ENCODE measurements around the gene TRIP6. TPM values are rescaled to one million over a fixed set of nuclear protein-coding genes. Genes with fewer than 3 reads are reported as not detected.

TRIP6 gene, protein sequence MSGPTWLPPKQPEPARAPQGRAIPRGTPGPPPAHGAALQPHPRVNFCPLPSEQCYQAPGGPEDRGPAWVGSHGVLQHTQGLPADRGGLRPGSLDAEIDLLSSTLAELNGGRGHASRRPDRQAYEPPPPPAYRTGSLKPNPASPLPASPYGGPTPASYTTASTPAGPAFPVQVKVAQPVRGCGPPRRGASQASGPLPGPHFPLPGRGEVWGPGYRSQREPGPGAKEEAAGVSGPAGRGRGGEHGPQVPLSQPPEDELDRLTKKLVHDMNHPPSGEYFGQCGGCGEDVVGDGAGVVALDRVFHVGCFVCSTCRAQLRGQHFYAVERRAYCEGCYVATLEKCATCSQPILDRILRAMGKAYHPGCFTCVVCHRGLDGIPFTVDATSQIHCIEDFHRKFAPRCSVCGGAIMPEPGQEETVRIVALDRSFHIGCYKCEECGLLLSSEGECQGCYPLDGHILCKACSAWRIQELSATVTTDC
- total RNA-seq: 1 to 10 TPM; 8.5 to 9.8 TPM
- total RNA-seq: 6.3 to 9.7 reads per million in 2 donors

DNA sequence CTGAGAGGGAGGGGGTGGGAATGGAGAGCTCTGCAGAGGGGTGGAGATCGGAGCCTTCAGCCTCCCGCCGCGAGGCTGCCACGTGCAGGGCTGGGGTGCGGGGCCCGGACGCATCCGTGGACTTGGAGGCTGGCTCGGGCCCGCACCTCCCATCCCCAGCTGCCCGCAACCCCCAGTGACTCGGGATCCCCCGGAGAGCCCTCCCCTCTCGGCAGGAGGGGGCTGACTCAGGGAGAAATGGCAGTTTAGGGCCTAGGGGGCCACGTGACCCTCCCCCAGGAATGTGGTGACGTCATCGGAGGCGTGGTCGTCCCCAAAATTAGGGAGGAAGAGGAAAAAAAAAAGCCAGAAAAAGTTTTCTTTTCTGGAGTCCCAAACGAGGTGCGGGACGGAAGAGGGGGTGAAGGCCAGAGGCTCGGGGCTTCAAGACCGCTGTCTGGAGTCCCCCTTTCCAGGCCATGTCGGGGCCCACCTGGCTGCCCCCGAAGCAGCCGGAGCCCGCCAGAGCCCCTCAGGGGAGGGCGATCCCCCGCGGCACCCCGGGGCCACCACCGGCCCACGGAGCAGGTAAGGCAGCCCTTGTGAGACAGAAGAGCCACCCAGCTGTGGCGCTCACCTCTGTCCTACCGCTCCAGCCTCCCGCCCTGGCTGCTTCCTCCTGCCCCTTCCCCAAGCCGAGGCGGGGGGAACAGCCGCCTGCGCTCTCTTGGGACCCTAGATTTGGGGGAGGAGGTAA, at the start of gene TRIP6:
TSS of gene TRIP6 (plus strand) at position 348 of the 736 bp plus-strand sequence. CDS start at position 459, 111 bp downstream.
- no peaks in the 10 kb centered on the region for H3K27me3 Mint-ChIP-seq
- H3K4me3 Mint-ChIP-seq: peak within 1 kb of the TSS; percentile 86
- ATAC-seq: peak; percentile 63
- H3K36me3 Mint-ChIP-seq (ENCODE audit: low read depth): peaks cover 4% of the 10 kb centered on the region
- DNase-seq: peak in 2 of 3 donors; percentile 29 to 40
- peaks cover 7% of the 10 kb centered on the region for H3K4me1 Mint-ChIP-seq
- peak within 1 kb of the TSS; percentile 89 for H3K27ac Mint-ChIP-seq
- H3K9me3 ChIP-seq (ENCODE audit: control insufficient read depth, low read length, poor library complexity, severe bottlenecking): no peaks in the 10 kb centered on the region

DNA sequence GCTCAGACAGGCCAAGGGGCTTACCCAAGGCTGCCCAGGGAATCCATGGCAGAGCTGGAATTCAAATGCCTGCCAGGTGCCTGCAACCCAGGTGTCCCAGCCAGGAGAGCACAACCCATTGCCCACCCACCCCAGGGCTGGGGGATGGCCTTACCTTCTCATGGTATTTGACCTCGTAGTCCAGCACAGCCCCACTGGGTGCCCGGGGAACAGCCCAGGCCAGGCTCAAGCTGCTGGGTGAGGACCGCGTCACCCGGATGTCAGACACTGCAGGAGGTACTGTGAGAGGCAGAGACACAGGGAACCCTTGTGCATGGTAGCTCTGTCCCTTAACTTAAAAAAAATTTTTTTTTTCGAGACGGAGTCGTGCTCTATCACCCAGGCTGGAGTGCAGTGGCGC, 48.8 kb upstream of the TRIP6 start:
- Mint-ChIP-seq H3K27ac (no peak overlapping the region), H3K4me3 (no peak overlapping the region), H3K36me3 (ENCODE audit: low read depth) (peaks cover 2% of the 10 kb centered on the region), H3K27me3 (no peaks in the 10 kb centered on the region), H3K4me1 (no peaks in the 10 kb centered on the region)
- ATAC-seq (no peak), DNase-seq (no peak)
- no peaks in the 10 kb centered on the region for H3K9me3 ChIP-seq (ENCODE audit: control insufficient read depth, low read length, poor library complexity, severe bottlenecking)

DNA sequence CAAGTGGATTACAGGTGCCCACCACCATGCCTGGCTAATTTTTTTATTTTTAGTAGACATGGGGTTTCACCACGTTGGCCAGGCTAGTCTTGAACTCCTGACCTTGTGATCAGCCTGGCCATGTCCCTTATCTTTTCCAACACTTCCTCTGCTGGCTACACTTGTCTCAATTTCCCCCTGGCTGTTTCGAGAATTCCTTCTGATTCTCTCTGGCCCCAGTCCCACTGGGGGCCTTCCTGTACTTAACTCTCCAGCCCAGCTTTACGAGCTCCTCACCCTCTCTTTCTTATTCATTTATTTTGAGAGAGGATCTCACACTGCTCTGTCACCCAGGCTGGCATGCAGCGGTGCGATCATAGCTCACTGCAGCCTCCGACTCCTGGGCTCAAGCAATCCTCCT, 48.4 kb upstream of the TRIP6 start:
- no peaks in the 10 kb centered on the region for H3K9me3 ChIP-seq (ENCODE audit: control insufficient read depth, low read length, poor library complexity, severe bottlenecking)
- no peak overlapping the region for H3K27ac Mint-ChIP-seq
- H3K27me3 Mint-ChIP-seq: peaks cover 4% of the 10 kb centered on the region
- DNase-seq (no peak), ATAC-seq (no peak)
- H3K4me1 Mint-ChIP-seq: no peaks in the 10 kb centered on the region
- no peak overlapping the region for H3K4me3 Mint-ChIP-seq
- H3K36me3 Mint-ChIP-seq (ENCODE audit: low read depth): peaks cover 2% of the 10 kb centered on the region

DNA sequence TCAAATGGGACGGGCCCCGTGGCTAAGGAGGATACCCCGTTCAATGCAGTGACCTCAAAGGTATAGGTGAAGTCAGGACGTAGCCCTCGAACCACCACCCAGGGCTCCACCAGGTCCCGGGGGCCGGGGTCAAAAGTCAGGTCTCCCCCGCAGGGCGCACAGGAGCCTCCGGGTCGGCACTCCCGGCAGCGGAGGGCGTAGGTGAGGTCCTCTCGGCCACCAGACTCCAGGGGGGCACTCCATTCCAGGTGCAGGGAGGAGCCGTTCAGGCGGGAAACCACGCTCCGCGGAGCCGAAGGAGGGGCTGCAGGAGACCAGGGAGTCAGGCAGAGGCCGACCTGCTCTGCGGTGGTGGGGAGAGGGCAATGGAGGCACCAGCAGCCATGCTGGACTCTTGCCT, 47.6 kb upstream of the TRIP6 start:
- Mint-ChIP-seq H3K4me3 (no peak overlapping the region), H3K36me3 (ENCODE audit: low read depth) (peaks cover 2% of the 10 kb centered on the region), H3K27ac (no peak overlapping the region), H3K27me3 (peaks cover 11% of the 10 kb centered on the region), H3K4me1 (no peaks in the 10 kb centered on the region)
- no peaks in the 10 kb centered on the region for H3K9me3 ChIP-seq (ENCODE audit: control insufficient read depth, low read length, poor library complexity, severe bottlenecking)
- DNase-seq (no peak), ATAC-seq (no peak)

DNA sequence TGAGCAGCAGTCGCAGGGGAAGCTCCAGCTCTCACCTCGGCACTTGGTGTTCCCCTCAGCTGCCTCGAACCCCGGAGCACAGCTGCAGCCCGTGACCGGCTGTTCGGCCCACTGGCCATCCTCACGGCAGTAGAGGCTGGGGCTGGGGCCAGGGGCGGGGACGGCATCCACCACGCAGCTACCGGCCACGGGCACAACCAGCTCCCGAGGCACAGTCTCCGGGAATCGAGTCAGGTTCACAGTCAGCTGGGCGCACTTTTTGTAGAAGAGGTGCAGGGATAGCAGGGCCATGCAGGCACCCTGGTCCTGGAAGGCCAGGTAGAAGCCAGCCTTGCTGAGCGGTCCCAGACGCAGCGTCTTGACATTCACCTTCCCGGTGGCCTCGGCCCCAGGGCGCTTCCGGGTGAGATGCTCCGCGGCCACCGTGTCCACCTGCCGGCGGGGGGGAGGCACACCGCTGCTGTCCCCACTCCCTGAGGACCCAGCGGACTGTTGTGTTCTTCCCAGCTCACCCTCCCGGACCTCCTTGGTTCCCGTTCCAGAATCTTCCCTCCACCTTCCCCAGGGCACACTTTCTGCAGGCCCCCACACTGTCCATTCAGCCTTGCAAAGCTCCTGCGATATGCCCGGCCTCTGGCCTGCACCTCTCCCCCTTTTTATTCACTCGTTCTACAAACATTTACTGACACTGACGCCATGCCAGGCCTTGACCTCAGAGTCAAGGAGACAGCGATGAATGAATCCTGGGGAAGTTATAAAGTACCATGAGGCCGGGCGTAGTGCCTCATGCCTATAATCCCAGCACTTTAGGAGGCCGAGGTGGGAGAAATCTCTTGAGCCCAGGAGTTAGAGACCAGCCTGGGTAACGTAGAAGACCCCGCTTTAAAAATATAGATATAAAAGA, 44.7 kb upstream of the TRIP6 start:
- H3K27me3 Mint-ChIP-seq: peaks cover 32% of the 10 kb centered on the region
- H3K36me3 Mint-ChIP-seq (ENCODE audit: low read depth): peaks cover 7% of the 10 kb centered on the region
- H3K9me3 ChIP-seq (ENCODE audit: control insufficient read depth, low read length, poor library complexity, severe bottlenecking): no peaks in the 10 kb centered on the region
- H3K4me3 Mint-ChIP-seq: no peak overlapping the region
- no peak overlapping the region for H3K27ac Mint-ChIP-seq
- ATAC-seq (no peak), DNase-seq (no peak)
- H3K4me1 Mint-ChIP-seq: peaks cover 14% of the 10 kb centered on the region

DNA sequence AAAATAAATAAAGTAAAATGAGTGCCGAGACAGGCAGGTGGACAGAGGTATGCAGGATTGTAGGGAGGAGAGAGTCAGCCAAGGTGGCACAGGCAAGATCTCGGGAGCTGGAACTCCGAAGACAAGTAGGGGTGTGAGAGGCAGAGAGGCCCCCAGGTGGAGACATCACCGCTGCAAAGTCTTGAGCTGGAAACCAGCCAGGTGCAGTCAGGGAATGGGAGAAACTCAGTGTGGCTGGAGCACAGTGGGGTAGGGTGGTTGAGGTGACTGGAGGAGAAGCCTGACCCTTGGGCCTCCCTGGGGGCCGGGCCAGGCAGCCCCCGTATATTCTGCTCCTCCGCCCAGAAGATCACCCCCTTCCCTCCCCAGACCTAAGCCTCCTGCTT, 44.1 kb upstream of the TRIP6 start:
- DNase-seq (no peak), ATAC-seq (no peak)
- Mint-ChIP-seq H3K36me3 (ENCODE audit: low read depth) (peaks cover 11% of the 10 kb centered on the region), H3K4me1 (peaks cover 19% of the 10 kb centered on the region), H3K27ac (no peak overlapping the region), H3K27me3 (peaks cover 37% of the 10 kb centered on the region), H3K4me3 (no peak overlapping the region)
- no peaks in the 10 kb centered on the region for H3K9me3 ChIP-seq (ENCODE audit: control insufficient read depth, low read length, poor library complexity, severe bottlenecking)

DNA sequence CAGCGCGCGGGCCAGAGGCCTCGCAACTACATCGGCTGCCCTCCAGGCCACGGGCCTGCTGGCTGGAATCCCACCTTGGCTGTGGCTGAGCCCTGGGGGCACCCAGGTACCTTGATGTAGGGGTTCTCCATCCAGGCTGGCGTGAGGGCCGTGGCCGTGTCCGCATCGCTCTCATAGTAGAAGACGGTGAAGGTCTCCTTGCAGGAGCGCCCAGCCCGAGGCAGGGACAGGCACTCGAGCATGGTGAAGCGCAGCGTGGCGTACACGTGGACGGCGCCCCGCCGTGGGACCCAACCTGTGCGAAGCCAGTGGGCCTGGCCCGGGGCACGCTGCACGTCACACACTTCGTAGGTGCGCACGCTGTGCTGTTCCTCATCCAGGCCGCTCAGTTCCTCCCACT, 43.7 kb upstream of the TRIP6 start:
- Mint-ChIP-seq H3K4me3 (no peak overlapping the region), H3K27me3 (peaks cover 41% of the 10 kb centered on the region), H3K27ac (no peak overlapping the region)

DNA sequence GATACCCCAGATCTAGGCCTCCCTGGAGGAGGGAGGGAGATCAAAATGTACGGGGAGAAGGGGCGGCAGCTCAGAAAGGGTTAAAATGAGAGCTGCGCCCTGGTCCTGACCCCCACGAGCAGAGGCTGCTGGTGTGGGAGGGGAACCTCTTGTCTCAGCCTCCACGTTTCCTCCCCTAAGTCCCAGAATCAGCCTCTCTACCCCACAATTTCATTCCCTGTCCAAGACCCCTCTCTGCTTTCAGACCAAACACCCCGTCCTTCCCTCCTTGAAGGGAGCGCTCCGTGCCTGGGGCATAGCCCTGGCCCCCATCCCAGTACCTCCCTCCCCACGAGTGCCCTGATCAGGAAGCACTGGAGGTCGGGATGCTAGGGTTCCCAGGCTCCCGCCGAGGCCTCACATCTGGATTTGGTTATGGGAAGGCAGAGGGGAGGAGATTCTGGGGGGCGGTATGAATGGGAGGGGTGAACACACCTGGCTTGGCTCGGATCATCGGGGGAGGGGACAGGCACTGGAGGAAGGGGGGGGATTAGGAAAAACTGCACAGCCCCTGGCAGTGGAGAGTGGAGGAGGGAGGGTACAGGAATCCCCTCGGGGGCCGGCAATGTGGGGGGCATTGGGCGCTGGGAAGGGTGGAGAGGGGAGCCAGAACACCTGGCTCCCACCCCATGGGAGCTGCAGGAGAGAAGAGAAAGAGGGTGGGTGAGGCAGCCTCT, 42.5 kb upstream of the TRIP6 start:
- peaks cover 11% of the 10 kb centered on the region for H3K36me3 Mint-ChIP-seq (ENCODE audit: low read depth)
- no peak for DNase-seq
- H3K9me3 ChIP-seq (ENCODE audit: control insufficient read depth, low read length, poor library complexity, severe bottlenecking): no peaks in the 10 kb centered on the region
- no peak overlapping the region for H3K4me3 Mint-ChIP-seq
- no peak overlapping the region for H3K27ac Mint-ChIP-seq
- H3K27me3 Mint-ChIP-seq: peaks cover 46% of the 10 kb centered on the region
- no peak for ATAC-seq
- peaks cover 25% of the 10 kb centered on the region for H3K4me1 Mint-ChIP-seq

More for the DNA sequence above, 43.7 kb upstream of the TRIP6 start:
- no peak for ATAC-seq
- H3K9me3 ChIP-seq (ENCODE audit: control insufficient read depth, low read length, poor library complexity, severe bottlenecking): no peaks in the 10 kb centered on the region
- DNase-seq: no peak
- Mint-ChIP-seq H3K36me3 (ENCODE audit: low read depth) (peaks cover 11% of the 10 kb centered on the region), H3K4me1 (peaks cover 20% of the 10 kb centered on the region)

DNA sequence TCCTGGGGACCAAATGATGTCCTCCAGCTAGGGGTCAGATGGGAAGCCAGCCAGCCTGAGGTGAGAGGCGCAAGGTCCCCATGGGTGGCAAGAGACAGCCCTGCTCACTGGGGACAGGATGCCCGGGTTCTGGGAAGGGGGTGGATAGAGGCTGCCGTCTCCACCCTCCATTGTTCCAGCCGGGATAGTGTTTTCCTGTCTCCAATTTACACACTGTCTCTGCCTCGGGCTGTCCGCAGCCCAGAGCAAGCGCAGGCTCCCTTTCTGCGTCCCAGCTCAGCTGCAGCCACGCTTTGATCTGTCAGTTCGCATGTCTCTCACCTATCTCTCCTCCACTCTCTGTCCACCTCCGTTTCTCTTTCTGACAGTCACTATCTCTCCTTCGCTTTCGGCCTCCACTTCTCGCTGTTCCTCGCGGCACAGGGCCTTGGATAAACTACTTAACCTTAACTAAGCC, 41.9 kb upstream of the TRIP6 start:
- H3K4me1 Mint-ChIP-seq: peaks cover 25% of the 10 kb centered on the region

DNA sequence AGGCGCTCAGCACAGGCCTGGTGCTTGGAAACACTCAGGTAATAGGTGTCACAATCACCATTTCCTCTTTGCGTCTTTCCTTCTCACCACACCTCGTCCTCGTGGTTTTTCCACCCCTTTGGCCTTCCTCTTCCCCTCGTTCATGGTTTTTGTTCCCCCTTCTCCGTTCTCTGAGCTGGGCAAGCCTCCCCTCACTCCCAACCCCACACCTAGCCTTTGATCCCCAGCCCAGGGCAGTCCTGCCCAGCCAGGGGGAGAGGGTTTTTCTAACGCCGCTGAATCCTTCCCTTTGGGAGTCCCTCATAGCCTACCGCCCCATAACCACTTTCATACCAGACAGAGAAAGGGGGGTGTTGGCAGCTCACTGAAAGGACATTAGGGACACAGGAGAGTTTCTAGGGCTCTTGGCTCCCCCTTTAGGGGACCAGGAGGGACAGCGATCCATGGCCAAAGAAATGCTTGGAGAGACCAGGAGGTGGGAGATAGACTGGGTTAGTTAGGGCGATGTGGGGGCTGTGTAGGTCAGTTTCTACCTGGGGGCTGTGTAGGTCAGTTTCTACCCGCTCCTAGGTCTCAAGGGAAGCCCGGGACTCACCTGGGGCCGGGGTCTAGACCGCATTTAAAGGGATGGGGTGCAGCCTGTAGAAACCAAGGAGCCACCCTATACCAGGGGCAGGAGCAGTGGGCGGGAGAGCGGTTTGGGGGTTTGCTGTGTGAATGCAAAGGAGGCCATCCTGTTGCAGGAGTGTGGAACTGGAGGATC, 41.3 kb upstream of the TRIP6 start:
- no peak for ATAC-seq
- peaks cover 25% of the 10 kb centered on the region for H3K4me1 Mint-ChIP-seq
- peak overlapping the region; percentile 86 for H3K4me3 Mint-ChIP-seq
- H3K9me3 ChIP-seq (ENCODE audit: control insufficient read depth, low read length, poor library complexity, severe bottlenecking): no peaks in the 10 kb centered on the region
- no peak overlapping the region for H3K27ac Mint-ChIP-seq
- peaks cover 46% of the 10 kb centered on the region for H3K27me3 Mint-ChIP-seq
- no peak for DNase-seq
- H3K36me3 Mint-ChIP-seq (ENCODE audit: low read depth): peaks cover 11% of the 10 kb centered on the region

More for the DNA sequence above, 41.9 kb upstream of the TRIP6 start:
- DNase-seq: no peak
- Mint-ChIP-seq H3K27me3 (peaks cover 46% of the 10 kb centered on the region), H3K4me3 (no peak overlapping the region), H3K36me3 (ENCODE audit: low read depth) (peaks cover 11% of the 10 kb centered on the region), H3K27ac (no peak overlapping the region)
- no peaks in the 10 kb centered on the region for H3K9me3 ChIP-seq (ENCODE audit: control insufficient read depth, low read length, poor library complexity, severe bottlenecking)
- no peak for ATAC-seq

DNA sequence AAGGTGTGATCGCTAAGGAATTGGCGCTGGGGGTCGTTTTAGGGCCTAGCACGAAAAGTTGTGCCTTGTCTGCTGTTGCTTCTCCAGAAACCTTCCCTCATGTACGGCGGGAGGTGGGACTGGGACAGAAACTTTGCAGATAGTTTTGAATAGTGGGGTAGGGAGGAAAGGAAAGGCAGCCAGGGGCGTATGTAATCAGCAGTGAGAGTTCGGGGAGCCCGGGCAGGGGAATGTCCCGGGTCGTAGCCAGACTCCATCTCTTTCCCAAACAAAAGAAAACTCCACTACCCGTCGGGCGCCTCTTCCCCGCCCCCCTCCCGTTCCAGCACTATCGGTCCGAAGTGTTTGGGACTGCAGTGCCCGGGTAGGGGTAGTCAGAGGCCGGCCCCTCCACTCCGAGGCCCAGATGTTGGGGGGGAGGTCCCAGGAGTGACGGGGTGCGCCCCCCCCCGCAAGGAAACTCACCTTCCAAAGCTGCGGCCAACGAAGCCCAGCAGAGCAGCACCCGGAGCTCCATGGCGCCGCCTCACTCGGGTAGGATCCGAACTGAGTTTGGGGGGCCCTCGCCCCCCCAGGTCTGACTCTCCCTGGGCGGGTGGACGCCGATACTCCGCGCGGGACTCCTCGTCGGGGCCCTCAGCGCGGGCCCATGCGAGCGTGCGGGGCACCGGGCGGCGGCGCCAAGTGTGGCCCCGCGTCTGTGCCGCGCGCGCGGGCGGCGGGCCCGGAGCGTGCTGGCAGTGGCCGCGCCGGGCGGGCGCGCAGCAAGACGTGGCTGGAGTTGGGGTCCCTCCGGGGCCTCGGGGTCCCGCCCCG, 40.5 kb upstream of the TRIP6 start:
- peaks cover 25% of the 10 kb centered on the region for H3K4me1 Mint-ChIP-seq
- H3K27ac Mint-ChIP-seq: no peak overlapping the region
- H3K4me3 Mint-ChIP-seq: peak overlapping the region; percentile 86
- no peaks in the 10 kb centered on the region for H3K9me3 ChIP-seq (ENCODE audit: control insufficient read depth, low read length, poor library complexity, severe bottlenecking)
- peaks cover 11% of the 10 kb centered on the region for H3K36me3 Mint-ChIP-seq (ENCODE audit: low read depth)
- ATAC-seq: peak; percentile 59
- H3K27me3 Mint-ChIP-seq: peaks cover 52% of the 10 kb centered on the region
- DNase-seq: no peak
